Activated T-cell treated with anti-CD3 and anti-CD28 coated beads, Interleukin-2, amount 50 U/mL, for 4 hours (primary cell): ENCODE data around the gene SFTPA1. TPM values are rescaled to one million over a fixed set of nuclear protein-coding genes. Genes with fewer than 3 reads are reported as not detected.
"Not testable (repeated sequence)": the region's sequence is repeated elsewhere in the genome, so short reads cannot be mapped to it uniquely, and the experiment has no call there.

Source experiments
- ATAC-seq, 2 donors: fragments of 200-7000 bp; cut with Tn5 transposase; one replicate each; pipeline ENCODE4 v1.10.0; 2021
- DNase-seq: peaks from one replicate; pipeline ENCODE4 v3.0.0-alpha.2; 2020
- H3K27me3 Mint-ChIP-seq: one replicate; pipeline ENCODE4 v1.8.0; 2021; ENCODE audit warnings: low read depth, mixed read lengths
- H3K36me3 Mint-ChIP-seq: one replicate; pipeline ENCODE4 v1.8.0; 2022; ENCODE audit warnings: mixed read lengths; ENCODE audit not compliant: insufficient read depth
- H3K4me1 Mint-ChIP-seq: one replicate; pipeline ENCODE4 v1.8.0; 2021; ENCODE audit warnings: low read depth, mixed read lengths
- H3K4me3 Mint-ChIP-seq: one replicate; pipeline ENCODE4 v1.8.0; 2021; ENCODE audit warnings: mild to moderate bottlenecking, moderate library complexity, mixed read lengths
- H3K9me3 Mint-ChIP-seq: one replicate; pipeline ENCODE4 v1.8.0; 2021; ENCODE audit warnings: mixed read lengths
- total RNA-seq, 3 donors: library from RNA; stranded (reverse); gene quantifications; one replicate each; pipeline ENCODE4 v1.2.1, GENCODE V29; 2021

Gene SFTPA1
- total RNA-seq, 3 donors from 2014 or later = 3.1 to 3.5 (median 3.1) TPM

DNA sequence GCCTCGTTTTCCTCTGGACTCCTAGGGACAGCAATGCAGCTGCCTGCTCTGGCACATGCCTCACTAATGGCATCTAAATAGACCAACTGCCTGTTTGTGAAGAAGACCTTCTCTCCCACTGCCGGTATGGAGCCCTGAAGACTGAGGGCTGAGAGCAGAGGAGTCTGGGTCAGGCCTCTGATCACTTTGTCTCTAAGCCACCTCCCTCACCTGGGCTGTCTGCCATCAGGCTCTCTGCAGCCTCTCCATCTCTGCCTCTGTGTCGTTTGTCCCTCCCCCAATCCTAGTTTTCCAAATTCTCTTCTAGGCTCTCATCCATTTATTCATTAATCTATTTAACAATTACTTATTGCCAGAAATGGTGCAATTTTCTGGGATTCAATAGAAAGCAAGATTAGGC lies 15.2 kb upstream of the SFTPA1 start:
- no peak for DNase-seq
- peaks cover 21% of the 10 kb centered on the region for H3K9me3 Mint-ChIP-seq
- ATAC-seq = no peak
- H3K4me1 Mint-ChIP-seq = no peaks in the 10 kb centered on the region
- peaks cover 8% of the 10 kb centered on the region for H3K27me3 Mint-ChIP-seq
- no peak overlapping the region for H3K4me3 Mint-ChIP-seq
- H3K36me3 Mint-ChIP-seq = no peaks in the 10 kb centered on the region

DNA sequence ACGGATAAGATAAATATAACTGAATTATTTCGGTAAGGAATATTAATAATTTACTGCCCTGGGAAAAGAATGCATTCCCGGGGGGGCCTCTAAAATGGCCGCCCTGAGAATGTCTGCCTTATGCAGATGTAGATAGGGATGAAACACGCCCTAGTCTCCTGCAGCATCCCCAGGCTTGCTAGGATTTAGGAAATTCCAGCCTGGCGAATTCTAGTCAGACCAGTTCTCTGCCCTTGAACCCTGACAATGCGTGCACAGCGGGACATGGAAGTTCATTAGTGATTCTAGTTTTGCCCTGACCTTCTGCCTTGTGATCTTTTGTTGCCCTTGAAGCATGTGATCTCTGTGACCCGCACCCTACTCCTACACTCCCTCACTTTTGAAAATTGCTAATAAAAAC lies 11.1 kb upstream of the SFTPA1 start:
- not testable (repeated sequence) for H3K4me1 Mint-ChIP-seq, DNase-seq, H3K4me3 Mint-ChIP-seq, ATAC-seq, H3K27me3 Mint-ChIP-seq, H3K36me3 Mint-ChIP-seq
- H3K9me3 Mint-ChIP-seq = peaks cover 21% of the 10 kb centered on the region

DNA sequence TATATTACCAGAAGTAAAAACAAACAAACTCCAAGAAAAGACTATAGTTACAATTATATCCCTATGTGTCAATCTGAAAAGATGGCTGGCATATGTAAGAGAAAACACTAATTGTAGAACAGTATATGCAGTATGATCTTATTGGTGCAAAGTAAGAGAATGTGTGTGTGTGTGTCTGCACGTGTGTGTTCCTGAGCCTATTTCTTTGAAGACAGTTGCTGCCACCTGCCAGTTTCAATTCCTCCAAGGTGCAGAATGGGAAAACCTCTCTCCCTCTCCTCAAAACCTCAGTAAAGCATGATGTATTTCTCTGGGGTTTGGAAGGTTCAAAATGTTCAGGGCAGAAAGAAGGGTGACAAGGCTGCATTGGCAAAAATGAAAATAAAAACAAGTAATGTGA lies 8.8 kb upstream of the SFTPA1 start:
- DNase-seq (no peak), ATAC-seq (no peak)
- H3K36me3 Mint-ChIP-seq = no peaks in the 10 kb centered on the region
- H3K9me3 Mint-ChIP-seq = peaks cover 17% of the 10 kb centered on the region
- H3K4me1 Mint-ChIP-seq = no peaks in the 10 kb centered on the region
- no peak overlapping the region for H3K4me3 Mint-ChIP-seq
- H3K27me3 Mint-ChIP-seq = peaks cover 5% of the 10 kb centered on the region

DNA sequence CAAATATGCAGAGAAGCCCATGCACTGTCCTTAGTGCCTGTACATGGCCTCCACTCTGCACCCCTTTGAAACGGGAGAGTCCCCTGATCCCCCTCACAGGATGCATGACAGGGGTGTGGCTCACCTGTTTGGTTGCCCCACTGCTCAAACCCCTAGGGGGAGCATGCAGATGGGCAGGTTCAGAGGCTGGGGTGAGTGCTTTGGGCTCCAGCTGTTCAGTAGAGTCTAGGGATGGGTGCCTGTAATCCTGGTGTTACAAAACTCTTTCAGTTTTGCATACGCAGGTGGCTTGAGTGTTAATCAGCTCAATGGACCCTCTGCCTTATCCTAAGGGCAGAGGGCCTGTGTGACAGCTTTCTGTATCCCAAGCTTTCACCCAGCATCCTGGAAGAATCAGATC lies 7.8 kb upstream of the SFTPA1 start:
- H3K4me1 Mint-ChIP-seq = no peaks in the 10 kb centered on the region
- DNase-seq (no peak), ATAC-seq (no peak)
- peaks cover 8% of the 10 kb centered on the region for H3K27me3 Mint-ChIP-seq
- peaks cover 7% of the 10 kb centered on the region for H3K9me3 Mint-ChIP-seq
- H3K36me3 Mint-ChIP-seq = no peaks in the 10 kb centered on the region
- no peak overlapping the region for H3K4me3 Mint-ChIP-seq

DNA sequence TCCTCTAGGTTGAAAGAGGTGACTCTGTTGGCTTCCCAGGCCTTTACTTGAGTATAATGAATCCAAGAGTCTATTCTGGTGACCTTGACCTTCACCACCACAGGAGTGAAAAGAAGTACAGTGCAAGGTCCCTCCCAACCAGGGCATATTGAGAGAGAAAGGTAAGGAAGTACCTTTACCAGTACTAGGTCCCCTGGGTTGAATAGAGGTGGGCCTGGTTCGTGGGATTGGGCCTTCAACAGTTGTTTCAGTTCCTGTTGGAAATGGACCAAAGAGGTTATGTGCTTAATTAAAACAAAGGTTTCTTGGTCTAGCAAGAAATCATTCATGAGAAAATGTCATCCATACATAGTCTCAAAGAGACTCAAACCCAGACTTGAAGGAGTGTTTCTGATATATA lies 6.4 kb upstream of the SFTPA1 start:
- no peaks in the 10 kb centered on the region for H3K36me3 Mint-ChIP-seq
- DNase-seq = no peak
- peaks cover 2% of the 10 kb centered on the region for H3K27me3 Mint-ChIP-seq
- H3K4me1 Mint-ChIP-seq = no peaks in the 10 kb centered on the region
- H3K9me3 Mint-ChIP-seq = no peaks in the 10 kb centered on the region
- H3K4me3 Mint-ChIP-seq = no peak overlapping the region
- ATAC-seq = no peak

DNA sequence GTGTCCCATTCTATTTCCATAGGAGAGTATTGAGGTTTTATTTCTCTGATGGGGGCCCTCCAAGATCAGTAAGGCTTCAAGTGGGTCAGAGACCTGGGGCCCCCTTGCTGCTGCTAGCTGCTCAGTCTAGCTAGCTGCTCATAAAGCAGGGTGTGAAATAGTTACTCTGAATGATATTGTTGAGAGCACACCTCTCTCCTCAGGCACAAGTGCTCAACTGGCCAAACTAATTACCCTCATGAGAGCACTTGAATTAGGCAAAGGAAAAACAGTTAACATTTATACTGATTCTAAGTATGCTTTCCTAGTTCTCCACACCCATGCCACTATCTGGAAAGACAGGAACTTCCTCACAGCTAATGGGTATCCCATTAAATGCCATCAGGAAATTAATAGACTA lies 5.4 kb upstream of the SFTPA1 start:
- no peaks in the 10 kb centered on the region for H3K9me3 Mint-ChIP-seq
- DNase-seq (no peak), ATAC-seq (no peak)
- no peaks in the 10 kb centered on the region for H3K4me1 Mint-ChIP-seq
- H3K27me3 Mint-ChIP-seq = peaks cover 2% of the 10 kb centered on the region
- no peaks in the 10 kb centered on the region for H3K36me3 Mint-ChIP-seq
- no peak overlapping the region for H3K4me3 Mint-ChIP-seq

DNA sequence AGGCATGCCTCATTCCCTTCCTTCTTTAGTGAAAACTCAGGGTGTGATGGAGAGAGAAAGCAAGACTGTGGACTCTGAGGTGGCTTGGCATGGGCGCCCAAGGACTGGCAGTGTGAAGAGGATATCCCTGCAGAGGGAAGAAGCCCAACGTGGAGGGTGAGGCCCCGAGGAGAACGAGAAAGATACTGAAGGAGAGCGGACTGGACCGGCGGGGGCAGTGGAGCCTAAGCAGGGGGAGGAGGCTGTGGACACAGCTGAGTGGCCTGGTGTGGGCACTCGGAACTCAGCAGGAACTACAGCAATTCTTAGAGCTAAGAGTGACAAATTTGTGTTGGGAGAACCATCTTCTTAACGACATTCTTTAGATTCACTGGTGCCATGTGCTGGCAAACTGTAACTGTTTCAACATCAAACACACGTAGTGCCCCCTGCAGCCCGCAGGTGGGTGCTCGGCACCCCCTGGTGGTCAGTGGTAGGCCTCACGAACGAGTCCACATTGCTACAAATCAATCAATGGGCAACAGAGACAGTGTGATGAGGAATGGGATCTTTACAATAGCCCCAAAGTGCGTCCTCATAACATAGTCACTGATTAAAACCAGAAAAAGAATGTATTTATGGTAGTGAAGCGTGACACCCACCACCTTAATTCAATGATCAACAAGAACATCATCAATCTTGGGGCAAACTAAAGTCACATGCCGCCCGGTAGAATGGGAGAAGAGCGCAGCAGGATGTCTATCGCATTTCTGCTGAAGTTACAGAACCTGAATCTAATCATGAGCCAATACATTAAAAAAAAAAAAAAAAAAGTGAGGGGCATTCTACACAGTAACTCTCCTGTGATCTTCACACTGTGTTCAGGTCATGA lies 2.0 kb upstream of the SFTPA1 start:
- Mint-ChIP-seq H3K36me3 (no peaks in the 10 kb centered on the region), H3K4me3 (no peak overlapping the region), H3K9me3 (no peaks in the 10 kb centered on the region), H3K4me1 (no peaks in the 10 kb centered on the region), H3K27me3 (peaks cover 2% of the 10 kb centered on the region)
- ATAC-seq (no peak), DNase-seq (no peak)

DNA sequence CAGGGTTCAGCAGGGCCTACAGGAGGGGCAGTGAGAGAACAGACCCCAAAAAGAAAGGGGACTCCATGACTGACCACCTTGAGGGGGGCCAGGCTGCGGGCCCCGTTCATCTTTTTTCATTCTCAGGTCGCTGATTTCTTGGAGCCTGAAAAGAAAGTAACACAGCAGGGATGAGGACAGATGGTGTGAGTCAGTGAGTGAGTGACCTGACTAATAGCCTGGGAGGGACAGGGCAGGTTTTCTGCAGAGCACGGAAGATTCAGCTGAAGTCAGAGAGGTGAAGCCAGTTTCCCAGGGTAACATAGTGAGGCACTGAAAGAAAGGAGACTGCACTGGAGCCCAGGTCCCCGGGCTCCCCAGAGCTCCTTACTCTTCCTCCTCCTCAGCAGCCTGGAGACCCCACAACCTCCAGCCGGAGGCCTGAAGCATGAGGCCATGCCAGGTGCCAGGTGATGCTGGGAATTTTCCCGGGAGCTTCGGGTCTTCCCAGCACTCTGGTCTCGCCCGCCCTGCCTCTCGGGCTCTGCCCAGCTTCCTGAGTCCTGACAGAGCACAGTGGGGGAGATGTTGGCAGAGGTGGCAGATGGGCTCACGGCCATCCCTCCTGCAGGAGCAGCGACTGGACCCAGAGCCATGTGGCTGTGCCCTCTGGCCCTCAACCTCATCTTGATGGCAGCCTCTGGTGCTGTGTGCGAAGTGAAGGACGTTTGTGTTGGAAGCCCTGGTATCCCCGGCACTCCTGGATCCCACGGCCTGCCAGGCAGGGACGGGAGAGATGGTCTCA lies 646 bp downstream of the SFTPA1 start:
- not testable (repeated sequence) for H3K36me3 Mint-ChIP-seq, H3K4me1 Mint-ChIP-seq, ATAC-seq, H3K4me3 Mint-ChIP-seq, DNase-seq, H3K9me3 Mint-ChIP-seq, H3K27me3 Mint-ChIP-seq

DNA sequence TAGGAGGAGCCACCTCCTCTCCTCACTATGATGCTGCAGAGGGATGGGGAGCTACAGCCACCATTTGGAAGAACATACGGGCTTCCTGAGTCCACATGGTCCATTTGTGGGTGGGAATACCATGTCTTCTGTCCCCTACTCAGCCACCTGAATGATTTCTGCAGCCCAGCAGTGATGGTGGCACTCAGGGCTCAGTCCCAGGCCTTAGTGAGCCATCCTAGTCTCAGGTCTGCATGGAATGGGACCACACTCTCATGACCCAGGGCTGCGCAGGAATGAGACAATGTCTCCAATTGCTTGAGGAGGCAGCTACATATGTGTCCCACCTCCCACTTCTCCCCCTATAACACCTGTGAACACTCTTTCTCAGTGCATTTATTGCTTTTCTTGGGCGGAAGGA lies 4.8 kb downstream of the SFTPA1 start:
- H3K36me3 Mint-ChIP-seq = no peaks in the 10 kb centered on the region
- ATAC-seq (no peak), DNase-seq (no peak)
- peaks cover 2% of the 10 kb centered on the region for H3K27me3 Mint-ChIP-seq
- H3K4me1 Mint-ChIP-seq = no peaks in the 10 kb centered on the region
- no peak overlapping the region for H3K4me3 Mint-ChIP-seq
- peaks cover 4% of the 10 kb centered on the region for H3K9me3 Mint-ChIP-seq

DNA sequence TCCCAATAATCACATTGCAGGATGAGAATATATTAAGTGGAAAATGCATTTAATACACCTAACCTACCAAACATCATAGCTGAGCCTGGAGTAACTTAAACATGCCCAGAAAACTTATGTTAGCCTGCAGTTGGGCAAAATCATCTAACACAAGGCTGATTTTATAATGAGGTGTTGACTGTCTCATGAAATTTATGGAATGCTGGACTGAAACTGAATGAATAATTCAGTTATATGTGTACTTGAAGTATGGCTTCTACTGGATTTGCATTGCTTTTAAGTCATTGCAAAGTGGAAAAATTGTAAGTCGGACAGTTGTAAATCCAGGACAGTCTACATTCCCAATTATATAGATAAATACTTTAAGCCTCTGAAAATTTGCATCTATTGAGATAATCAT lies 5.4 kb downstream of the SFTPA1 start:
- ATAC-seq (no peak), DNase-seq (no peak)
- H3K4me3 Mint-ChIP-seq = no peak overlapping the region
- no peaks in the 10 kb centered on the region for H3K36me3 Mint-ChIP-seq
- peaks cover 4% of the 10 kb centered on the region for H3K9me3 Mint-ChIP-seq
- peaks cover 2% of the 10 kb centered on the region for H3K27me3 Mint-ChIP-seq
- no peaks in the 10 kb centered on the region for H3K4me1 Mint-ChIP-seq

DNA sequence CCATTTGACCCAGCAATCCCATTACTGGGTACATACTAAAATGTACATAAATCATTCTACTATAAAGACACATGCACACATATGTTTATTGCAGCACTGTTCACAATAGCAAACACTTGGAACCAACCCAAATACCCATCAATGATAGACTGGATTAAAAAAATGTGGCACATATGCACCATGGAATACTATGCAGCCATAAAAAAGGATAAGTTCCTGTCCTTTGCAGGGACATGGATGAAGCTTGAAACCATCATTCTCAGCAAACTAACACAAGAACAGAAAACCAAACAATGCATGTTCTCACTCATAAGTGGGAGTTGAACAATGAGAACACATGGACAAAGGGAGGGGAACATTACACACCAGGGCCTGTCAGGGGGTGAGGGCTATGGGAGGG lies 12.9 kb downstream of the SFTPA1 start:
- not testable (repeated sequence) for ATAC-seq, H3K4me3 Mint-ChIP-seq, DNase-seq, H3K4me1 Mint-ChIP-seq, H3K36me3 Mint-ChIP-seq
- Mint-ChIP-seq H3K9me3 (peaks cover 28% of the 10 kb centered on the region), H3K27me3 (peaks cover 32% of the 10 kb centered on the region)

DNA sequence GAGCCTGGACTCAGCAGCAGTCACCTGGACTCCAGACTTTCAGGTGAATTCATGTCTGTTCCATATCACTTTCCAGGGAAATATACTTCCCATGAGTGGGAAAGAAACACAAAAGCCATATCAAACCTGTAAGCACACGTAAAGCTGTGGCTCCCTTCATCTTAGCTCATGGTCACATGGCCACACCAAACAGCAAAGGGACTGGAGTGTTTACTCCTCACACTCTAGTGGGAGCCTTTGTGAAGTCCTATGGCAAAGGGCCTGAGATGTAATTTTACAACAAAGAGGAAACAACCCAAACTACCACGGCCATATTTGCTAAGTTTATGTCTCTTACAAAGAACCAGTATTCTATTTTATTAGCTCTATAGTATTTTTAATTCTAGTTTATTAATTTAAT lies 16.3 kb downstream of the SFTPA1 start:
- no peak overlapping the region for H3K4me3 Mint-ChIP-seq
- no peaks in the 10 kb centered on the region for H3K4me1 Mint-ChIP-seq
- peaks cover 25% of the 10 kb centered on the region for H3K9me3 Mint-ChIP-seq
- ATAC-seq (no peak), DNase-seq (no peak)
- no peaks in the 10 kb centered on the region for H3K36me3 Mint-ChIP-seq
- H3K27me3 Mint-ChIP-seq = peaks cover 30% of the 10 kb centered on the region

DNA sequence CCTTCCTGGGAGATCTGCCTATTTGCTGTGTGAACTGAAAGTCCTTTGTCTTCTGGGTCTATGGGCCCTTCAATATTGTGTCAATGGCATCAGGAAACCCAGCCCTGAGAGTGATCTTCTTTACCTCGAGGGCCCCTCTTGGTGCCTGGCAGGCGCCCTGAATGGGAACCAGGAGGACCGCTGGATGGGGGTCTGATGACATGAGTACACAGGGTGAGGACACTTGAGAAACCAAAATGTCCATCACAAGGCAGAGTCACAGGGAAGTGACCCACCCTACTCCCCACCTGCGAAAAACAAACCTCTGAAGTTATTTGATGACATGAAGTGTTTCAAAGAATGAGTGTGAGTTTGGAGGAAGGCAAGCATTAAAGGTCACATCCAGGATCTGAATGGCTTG lies 17.3 kb downstream of the SFTPA1 start:
- Mint-ChIP-seq H3K27me3 (peaks cover 22% of the 10 kb centered on the region), H3K4me3 (no peak overlapping the region), H3K9me3 (peaks cover 25% of the 10 kb centered on the region), H3K4me1 (no peaks in the 10 kb centered on the region), H3K36me3 (no peaks in the 10 kb centered on the region)
- DNase-seq (no peak), ATAC-seq (no peak)

DNA sequence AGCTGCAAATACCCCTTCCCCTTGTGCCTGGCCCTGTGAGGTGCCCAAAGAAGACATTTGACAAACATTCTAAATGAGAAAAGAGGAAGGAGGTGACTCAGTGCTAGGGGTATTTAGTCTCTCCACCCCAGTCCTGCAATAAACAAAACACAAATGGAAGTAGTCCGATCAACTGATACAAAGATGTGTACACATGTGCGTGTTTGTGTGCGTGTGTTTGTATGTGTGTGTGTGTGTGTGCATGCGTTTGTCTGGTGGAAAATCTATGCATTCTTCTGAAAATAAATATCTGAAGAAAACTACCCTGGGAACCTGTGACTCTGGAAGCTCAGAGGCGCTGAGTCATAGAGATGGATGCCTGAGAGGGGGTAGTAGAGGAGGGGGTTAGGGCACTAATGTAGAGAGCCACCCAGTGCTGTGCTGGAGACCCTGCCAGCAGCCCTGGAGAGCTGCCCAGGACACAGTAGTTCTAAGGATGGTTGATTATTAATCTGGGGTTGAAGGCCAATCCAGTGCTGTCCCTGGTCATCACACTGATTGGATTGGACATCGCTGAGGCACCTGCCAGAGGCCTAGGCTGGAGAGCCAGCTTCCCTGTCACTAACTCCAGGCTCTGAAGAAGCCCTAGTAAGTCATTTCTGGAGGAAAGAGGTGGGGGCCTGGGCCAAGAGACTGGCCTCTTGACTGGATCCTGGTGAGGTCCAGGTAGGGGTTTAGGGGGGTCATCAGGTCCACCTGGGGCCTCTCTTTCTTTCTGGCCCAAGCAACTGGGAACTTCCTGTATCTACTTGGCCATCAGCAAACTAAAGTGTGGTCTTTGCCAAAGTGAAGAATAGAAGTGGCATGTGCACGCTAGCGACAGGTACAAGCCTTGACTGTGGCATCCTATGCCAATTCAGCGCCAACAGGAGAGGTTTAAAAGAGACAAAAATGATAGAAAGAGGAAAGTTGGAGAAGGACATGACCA lies 18.5 kb downstream of the SFTPA1 start:
- Mint-ChIP-seq H3K9me3 (peaks cover 18% of the 10 kb centered on the region), H3K36me3 (no peaks in the 10 kb centered on the region), H3K4me1 (no peaks in the 10 kb centered on the region), H3K27me3 (peaks cover 19% of the 10 kb centered on the region), H3K4me3 (no peak overlapping the region)
- ATAC-seq = no peak
- DNase-seq = no peak
